HG02970 (cell line): ENCODE data around the gene NOL3.

Experiments used
- ATAC-seq: cut with Tn5 transposase; IDR thresholded peaks from one replicate; pipeline ENCODE4 v1.9.1; 2021; ENCODE audit warnings: mild to moderate bottlenecking, moderate library complexity, moderate number of reproducible peaks; ENCODE audit not compliant: unreplicated experiment, low FRiP score

Gene NOL3

DNA sequence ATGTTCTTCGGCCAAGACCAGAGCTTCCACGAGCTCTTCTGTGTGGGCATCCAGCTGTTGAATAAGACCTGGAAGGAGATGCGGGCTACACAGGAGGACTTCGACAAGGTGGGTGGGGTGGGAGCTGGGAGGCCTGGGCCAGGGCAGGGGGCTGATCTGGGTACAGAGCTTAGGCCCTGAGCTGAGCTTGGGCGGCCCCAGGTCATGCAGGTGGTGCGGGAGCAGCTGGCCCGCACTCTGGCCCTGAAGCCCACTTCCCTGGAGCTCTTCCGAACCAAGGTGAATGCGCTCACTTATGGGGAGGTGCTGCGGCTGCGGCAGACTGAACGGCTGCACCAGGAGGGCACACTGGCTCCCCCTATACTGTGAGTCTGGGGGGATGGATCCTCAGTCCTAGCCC is 32.1 kb downstream of the NOL3 start:
- ATAC-seq = no peak

- no peak for ATAC-seq
Observed at GRCh38 chr16:67202956-67203493, 32.7 kb downstream of the NOL3 start.

GRCh38 chr16:67204076-67204475 is 33.7 kb downstream of the NOL3 start:
- no peak for ATAC-seq

- no peak for ATAC-seq
Observed at GRCh38 chr16:67206129-67206837, 35.9 kb downstream of the NOL3 start.

DNA sequence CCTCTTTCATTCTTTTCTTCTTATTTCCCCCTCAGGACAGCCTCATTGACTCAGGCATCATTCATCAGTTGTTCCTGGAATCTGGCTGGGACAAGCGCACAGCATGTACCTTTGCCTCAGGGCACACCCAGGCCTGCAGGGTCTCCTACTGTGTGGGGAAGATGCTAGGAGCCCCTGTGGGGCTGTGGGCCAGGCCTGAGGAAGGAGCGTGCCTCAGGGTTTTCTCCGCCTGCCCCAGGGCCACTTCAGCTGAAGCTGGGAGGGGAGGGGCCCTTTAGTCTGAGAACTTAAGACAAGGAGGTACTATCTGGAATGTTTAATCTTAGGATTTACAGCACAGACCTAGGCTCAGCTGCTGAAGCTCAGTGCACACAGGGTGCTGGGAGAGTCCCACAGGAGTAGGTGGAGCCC is 36.5 kb downstream of the NOL3 start:
- ATAC-seq = no peak

DNA sequence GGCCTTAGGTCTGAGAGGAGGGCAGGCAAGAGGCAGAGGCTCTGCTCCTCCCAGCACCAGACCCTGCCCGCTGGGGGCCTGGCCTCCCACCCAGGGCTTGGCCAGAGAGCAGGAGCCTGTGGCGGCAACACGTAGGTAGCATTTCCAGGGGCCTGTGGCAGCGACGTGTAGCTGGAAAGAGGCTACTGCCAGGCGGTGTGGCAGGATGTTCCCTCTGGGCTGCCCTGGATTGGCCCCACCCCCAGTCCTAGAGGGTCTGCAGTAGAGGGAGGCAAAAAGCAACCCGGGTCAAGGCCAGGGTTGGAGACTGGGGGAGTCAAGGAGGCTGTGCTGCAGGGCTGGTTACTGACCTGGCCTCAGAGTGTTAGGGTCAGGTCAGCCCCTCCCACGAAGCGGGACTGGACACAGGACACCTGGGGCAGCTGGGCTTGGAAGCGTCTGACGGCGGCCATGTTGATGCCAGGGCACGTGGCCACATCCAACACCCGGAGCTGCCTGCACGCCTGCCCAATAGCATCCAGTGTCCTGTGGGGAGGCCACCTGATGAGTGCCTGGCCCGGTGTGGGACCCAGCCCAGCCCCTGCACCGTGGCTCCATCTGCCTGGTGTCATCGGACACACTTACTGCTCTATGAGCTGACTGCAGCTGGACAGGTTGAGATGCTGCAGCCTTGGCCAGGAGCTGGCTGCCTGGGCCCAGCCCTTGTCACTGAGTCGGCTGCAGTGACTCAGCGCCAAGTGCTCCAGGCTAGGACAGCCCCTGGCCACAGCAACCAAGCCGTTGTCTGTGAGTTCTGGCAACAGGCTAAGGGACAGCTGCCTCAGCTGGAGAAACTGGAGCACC is 37.1 kb downstream of the NOL3 start:
- ATAC-seq = no peak

- ATAC-seq = no peak
Observed at GRCh38 chr16:67208154-67208896, 38.0 kb downstream of the NOL3 start.

DNA sequence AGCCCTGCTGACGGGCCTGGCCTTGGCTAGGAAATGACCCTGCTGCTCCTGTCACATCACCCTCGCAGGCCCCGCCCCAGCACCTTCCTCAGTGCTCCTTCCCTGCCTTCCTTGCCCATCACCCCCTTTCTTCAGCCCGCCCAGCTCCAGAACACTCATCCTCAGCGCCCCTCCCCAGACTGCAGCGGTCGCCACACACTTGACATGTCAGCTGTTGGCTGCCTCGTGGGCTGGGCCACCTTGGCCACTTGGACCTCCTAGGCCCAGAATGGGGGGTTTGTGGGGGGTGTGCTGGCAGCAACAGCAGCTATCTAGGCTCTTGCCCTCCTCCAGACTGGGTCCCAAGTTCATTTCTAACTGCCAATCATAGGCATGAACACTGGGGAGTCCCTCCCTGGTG is 39.2 kb downstream of the NOL3 start:
- no peak for ATAC-seq

DNA sequence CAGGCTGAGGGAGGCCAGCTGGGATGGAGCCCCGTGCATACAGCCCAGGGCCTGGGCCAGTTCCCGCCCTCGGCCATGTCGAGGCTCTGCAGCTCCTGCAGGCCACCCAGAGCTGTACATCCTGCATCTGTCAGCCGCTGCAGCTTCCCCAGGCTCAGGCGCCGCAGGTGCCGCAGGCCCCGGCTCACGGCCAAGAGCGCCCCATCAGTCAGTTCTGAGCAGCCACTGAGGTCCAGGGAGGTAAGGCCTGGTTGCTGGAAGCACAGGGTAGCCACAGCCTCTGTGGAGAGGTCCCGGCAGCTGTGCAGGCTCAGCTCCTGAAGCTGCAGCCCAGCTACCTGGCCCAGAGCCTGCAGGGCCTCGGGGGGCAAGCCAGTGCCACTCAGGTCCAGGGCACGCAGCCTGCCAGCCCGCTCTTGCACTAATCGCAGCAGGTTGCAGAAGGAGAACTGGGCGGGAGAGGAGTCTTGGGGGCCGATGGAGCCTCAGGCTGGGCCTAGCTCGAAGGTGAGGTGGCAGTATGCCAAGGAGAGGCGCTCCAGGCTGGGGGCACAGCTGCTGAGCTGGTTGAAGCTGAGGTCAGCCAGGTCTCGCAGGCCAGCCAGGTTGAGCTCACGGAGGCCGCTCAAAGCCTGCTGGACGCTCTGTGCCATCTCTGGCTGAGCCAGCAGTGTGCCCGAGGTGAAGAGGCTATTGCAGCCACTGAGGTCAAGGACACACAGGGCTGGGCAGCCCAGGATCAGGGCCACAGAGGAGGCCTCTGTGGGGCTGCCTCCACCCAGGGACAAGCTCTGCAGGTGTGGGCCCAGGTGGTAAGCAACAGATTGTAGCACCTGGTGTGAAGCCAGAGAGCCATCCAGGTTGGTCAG is 40.0 kb downstream of the NOL3 start:
- no peak for ATAC-seq

DNA sequence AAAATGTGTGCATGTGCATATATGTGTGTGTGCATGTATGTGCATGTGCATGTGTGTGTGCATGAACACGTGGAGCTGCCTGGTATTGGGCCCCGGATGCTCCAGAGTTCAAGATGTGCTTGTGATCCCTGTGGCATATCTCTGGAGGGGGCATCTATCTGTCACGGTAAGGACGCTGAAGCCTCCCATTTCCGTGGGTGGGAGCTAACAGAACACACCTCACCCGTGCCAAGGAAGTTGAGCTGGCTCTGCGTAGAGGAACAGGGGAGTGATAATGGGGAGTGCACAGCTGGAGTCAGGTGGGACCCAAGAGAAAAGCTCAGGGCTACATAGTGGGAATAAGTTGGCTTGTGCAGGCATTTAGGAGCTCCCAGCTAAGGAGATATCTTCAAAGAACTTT is 41.3 kb downstream of the NOL3 start:
- no peak for ATAC-seq

- ATAC-seq = no peak
Observed at GRCh38 chr16:67212766-67213165, 42.4 kb downstream of the NOL3 start.

GRCh38 chr16:67213197-67214019 is 43.1 kb downstream of the NOL3 start:
- no peak for ATAC-seq

- ATAC-seq = no peak
Observed at GRCh38 chr16:67215706-67216105, 45.4 kb downstream of the NOL3 start.

DNA sequence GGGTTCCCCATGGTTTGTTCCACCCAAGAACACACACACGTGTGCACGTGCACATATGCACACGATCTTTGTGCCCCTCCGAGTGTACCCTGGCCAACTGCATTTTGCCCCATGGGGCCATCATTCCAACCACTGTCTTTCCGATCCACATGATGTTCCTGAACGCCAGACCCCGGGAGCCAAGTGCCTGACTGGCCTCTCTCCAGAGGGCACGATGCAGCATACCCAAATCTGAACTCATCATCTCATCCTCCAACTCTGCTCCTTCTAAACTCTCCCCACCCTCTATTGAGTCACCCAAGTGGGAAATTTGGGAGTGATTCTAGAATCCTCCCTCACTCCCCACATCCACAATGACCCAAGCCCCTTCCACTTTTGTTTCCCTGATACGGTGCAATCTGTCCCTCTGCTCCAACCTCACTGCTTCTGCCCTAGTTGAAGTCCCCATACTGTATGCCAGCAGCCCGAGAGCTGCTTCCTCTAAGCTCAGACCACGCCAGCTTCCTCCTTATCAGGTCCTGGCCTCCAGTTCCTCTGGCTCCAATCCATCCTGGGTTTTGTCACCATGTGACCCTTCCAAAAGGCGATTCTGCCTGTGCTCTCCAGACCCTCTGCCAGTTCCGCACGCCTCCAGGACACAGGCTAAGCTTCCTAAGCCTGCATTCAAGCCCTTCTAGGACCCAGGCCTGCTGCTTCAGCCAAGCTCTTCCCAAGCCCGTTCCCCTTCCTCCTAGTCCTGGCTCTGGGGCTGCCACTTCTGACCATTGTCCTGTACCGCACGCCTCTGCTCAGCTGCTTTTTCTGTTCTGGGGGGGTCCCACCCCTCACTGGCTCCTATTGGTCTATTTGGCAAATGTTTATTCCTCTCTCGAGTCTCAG is 46.5 kb downstream of the NOL3 start:
- ATAC-seq = no peak

GRCh38 chr16:67223992-67224391 is 53.7 kb downstream of the NOL3 start:
- no peak for ATAC-seq
